C4-2B (cell line): Measurements from ENCODE around the gene PRRT1.

Experiments used
- ZFX ChIP-seq: fragments of 450-650 bp; IDR thresholded peaks from 2 replicates; pipeline ENCODE4 v1.6.1; 2017
- TF ChIP-seq, protein P1 (sequence below): fragments of 450-650 bp; conservative IDR thresholded peaks from 2 replicates; pipeline ENCODE4 v1.5.1; 2017; ENCODE audit warnings: mild to moderate bottlenecking

DNA sequence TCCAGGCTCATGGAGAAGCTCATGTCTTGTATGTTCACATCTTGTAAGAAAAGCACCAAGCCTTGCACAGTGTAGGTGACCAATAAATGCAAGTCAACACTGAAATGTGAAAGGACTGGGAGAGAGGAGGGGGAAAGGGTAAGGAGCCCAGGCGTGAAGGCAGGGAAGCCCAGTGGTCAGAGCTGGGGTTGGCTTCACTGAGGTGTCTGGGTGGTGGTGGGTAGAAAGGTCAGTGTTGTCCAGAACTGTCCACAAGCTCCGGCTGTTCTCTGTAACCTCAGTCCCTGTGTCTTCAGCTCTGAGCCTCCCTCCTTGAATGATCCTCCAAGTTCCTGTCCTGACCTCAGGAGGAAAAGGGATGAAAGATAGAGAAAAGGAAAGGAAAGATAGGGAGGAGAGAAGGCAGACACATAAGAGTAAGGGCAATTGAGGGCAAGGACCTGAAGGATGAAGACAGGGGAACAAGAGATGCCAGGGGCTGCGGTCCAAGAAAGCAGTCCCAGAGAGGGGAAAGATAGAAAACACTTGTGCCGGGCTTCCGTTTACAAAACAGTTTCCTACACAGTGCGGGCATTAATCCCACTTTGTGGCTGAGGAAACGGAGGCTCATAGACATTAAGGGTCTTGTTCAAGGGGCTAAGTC lies 40.2 kb downstream of the PRRT1 start:
- TF ChIP-seq, protein P1, sequence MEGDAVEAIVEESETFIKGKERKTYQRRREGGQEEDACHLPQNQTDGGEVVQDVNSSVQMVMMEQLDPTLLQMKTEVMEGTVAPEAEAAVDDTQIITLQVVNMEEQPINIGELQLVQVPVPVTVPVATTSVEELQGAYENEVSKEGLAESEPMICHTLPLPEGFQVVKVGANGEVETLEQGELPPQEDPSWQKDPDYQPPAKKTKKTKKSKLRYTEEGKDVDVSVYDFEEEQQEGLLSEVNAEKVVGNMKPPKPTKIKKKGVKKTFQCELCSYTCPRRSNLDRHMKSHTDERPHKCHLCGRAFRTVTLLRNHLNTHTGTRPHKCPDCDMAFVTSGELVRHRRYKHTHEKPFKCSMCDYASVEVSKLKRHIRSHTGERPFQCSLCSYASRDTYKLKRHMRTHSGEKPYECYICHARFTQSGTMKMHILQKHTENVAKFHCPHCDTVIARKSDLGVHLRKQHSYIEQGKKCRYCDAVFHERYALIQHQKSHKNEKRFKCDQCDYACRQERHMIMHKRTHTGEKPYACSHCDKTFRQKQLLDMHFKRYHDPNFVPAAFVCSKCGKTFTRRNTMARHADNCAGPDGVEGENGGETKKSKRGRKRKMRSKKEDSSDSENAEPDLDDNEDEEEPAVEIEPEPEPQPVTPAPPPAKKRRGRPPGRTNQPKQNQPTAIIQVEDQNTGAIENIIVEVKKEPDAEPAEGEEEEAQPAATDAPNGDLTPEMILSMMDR: no peak
- no peak for TF ChIP-seq ZFX
